ENCODE data around the gene MNAT1. TPM values are rescaled to one million over a fixed set of nuclear protein-coding genes. Genes with fewer than 3 reads are reported as not detected.

Gene MNAT1
- polyA plus RNA-seq, 3 donors, result 4.1 to 5.8 (median 4.5) TPM

GRCh38 chr14:60856111-60856510 lies 121.5 kb downstream of the MNAT1 start:
- no peak for DNase-seq
- Mint-ChIP-seq H3K27me3 (ENCODE audit: low read depth in 3 of 3) (peaks cover 0 to 2% (median 0%) of the 10 kb centered on the region in 3 donors), H3K4me3 (no peak overlapping the region), H3K4me1 (peaks cover 7% of the 10 kb centered on the region), H3K27ac (no peak overlapping the region), H3K36me3 (peaks cover 18 to 21% of the 10 kb centered on the region in 2 donors), H3K9me3 (peaks cover 9 to 24% (median 18%) of the 10 kb centered on the region in 7 donors)
- H3K36me3 ChIP-seq (replicated peaks in 1 of 2; ENCODE audit: control insufficient read depth in 1 of 2, insufficient read depth in 2 of 2, low read length in 2 of 2), result peaks cover 0 to 4% of the 10 kb centered on the region in 2 donors
- no peaks in the 10 kb centered on the region for H3K4me1 ChIP-seq (ENCODE audit: control insufficient read depth in 1 of 2, insufficient read depth in 2 of 2, low read length in 2 of 2)
- H3K4me2 ChIP-seq (replicated peaks; ENCODE audit: extremely low read depth, low read length, poor library complexity, severe bottlenecking), result no peak overlapping the region
- H3K79me2 ChIP-seq (ENCODE audit: insufficient read depth, low read length), result no peaks in the 10 kb centered on the region
- no peak overlapping the region for H3K4me3 ChIP-seq (replicated peaks in 1 of 3; ENCODE audit: low read depth in 2 of 3, low read length in 3 of 3)
- intact Hi-C loops (cut with micrococcal nuclease), result no loop called here
- no peaks in the 10 kb centered on the region for H3K27me3 ChIP-seq (ENCODE audit: control insufficient read depth in 2 of 2, insufficient read depth in 2 of 2, low read length in 2 of 2)
- WGBS (ENCODE audit: insufficient coverage), result no CpG with 5 or more reads among the region's 2 CpGs
- no peak overlapping the region for H2AFZ ChIP-seq (ENCODE audit: insufficient read depth, low read depth, low read length, poor library complexity, severe bottlenecking)
- H4K20me1 ChIP-seq (ENCODE audit: insufficient read depth, low read length), result no peaks in the 10 kb centered on the region
- no peak overlapping the region for H3K9ac ChIP-seq (ENCODE audit: insufficient read depth, low read length, poor library complexity, severe bottlenecking)
- TF ChIP-seq, protein P1, sequence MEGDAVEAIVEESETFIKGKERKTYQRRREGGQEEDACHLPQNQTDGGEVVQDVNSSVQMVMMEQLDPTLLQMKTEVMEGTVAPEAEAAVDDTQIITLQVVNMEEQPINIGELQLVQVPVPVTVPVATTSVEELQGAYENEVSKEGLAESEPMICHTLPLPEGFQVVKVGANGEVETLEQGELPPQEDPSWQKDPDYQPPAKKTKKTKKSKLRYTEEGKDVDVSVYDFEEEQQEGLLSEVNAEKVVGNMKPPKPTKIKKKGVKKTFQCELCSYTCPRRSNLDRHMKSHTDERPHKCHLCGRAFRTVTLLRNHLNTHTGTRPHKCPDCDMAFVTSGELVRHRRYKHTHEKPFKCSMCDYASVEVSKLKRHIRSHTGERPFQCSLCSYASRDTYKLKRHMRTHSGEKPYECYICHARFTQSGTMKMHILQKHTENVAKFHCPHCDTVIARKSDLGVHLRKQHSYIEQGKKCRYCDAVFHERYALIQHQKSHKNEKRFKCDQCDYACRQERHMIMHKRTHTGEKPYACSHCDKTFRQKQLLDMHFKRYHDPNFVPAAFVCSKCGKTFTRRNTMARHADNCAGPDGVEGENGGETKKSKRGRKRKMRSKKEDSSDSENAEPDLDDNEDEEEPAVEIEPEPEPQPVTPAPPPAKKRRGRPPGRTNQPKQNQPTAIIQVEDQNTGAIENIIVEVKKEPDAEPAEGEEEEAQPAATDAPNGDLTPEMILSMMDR (IDR thresholded peaks at IDR 0.05), result no peak
- H3K27ac ChIP-seq (ENCODE audit: low read depth in 1 of 2, low read length in 2 of 2), result no peak overlapping the region
- peaks cover 0 to 13% of the 10 kb centered on the region in 2 donors for H3K9me3 ChIP-seq (replicated peaks in 1 of 2; ENCODE audit: control insufficient read depth in 1 of 2, insufficient read depth in 1 of 2, low read length in 2 of 2)

GRCh38 chr14:60859525-60859924 lies 125.0 kb downstream of the MNAT1 start:
- Histone ChIP-seq H3K9ac (ENCODE audit: insufficient read depth, low read length, poor library complexity, severe bottlenecking) (no peak overlapping the region), H3K79me2 (ENCODE audit: insufficient read depth, low read length) (no peaks in the 10 kb centered on the region), H2AFZ (ENCODE audit: insufficient read depth, low read depth, low read length, poor library complexity, severe bottlenecking) (no peak overlapping the region), H3K27me3 (ENCODE audit: control insufficient read depth in 2 of 2, insufficient read depth in 2 of 2, low read length in 2 of 2) (no peaks in the 10 kb centered on the region), H3K9me3 (replicated peaks in 1 of 2; ENCODE audit: control insufficient read depth in 1 of 2, insufficient read depth in 1 of 2, low read length in 2 of 2) (peaks cover 0 to 13% of the 10 kb centered on the region in 2 donors), H4K20me1 (ENCODE audit: insufficient read depth, low read length) (no peaks in the 10 kb centered on the region), H3K4me3 (replicated peaks in 1 of 3; ENCODE audit: low read depth in 2 of 3, low read length in 3 of 3) (no peak overlapping the region), H3K27ac (ENCODE audit: low read depth in 1 of 2, low read length in 2 of 2) (no peak overlapping the region), H3K4me1 (ENCODE audit: control insufficient read depth in 1 of 2, insufficient read depth in 2 of 2, low read length in 2 of 2) (peaks cover 3% of the 10 kb centered on the region in 2 donors), H3K36me3 (replicated peaks in 1 of 2; ENCODE audit: control insufficient read depth in 1 of 2, insufficient read depth in 2 of 2, low read length in 2 of 2) (peaks cover 0 to under 1% of the 10 kb centered on the region in 2 donors), H3K4me2 (replicated peaks; ENCODE audit: extremely low read depth, low read length, poor library complexity, severe bottlenecking) (no peak overlapping the region)
- intact Hi-C loops (cut with micrococcal nuclease), result no loop called here
- WGBS (ENCODE audit: insufficient coverage), result 60% methylated on average over 1 of the region's 2 CpGs
- DNase-seq, result no peak
- TF ChIP-seq, protein P1 (IDR thresholded peaks at IDR 0.05), result no peak
- H3K36me3 Mint-ChIP-seq, result peaks cover 8 to 10% of the 10 kb centered on the region in 2 donors
- no peak overlapping the region for H3K27ac Mint-ChIP-seq
- no peak overlapping the region for H3K4me3 Mint-ChIP-seq
- peaks cover 5 to 14% (median 11%) of the 10 kb centered on the region in 7 donors for H3K9me3 Mint-ChIP-seq
- H3K27me3 Mint-ChIP-seq (ENCODE audit: low read depth in 3 of 3), result peaks cover 0 to 1% (median 1%) of the 10 kb centered on the region in 3 donors
- peaks cover 14% of the 10 kb centered on the region for H3K4me1 Mint-ChIP-seq

All from CD14-positive monocyte (primary cell).